ENCODE measurements around the gene REXO1. TPM values are rescaled to one million over a fixed set of nuclear protein-coding genes. Genes with fewer than 3 reads are reported as not detected.

Gene REXO1
- polyA plus RNA-seq, 3 donors = 2.8 to 60.8 (median 3.0) TPM

- H3K27me3 Mint-ChIP-seq (ENCODE audit: low read depth in 3 of 3) = peaks cover 0 to 1% (median 0%) of the 10 kb centered on the region in 3 donors
- H3K4me2 ChIP-seq (replicated peaks; ENCODE audit: extremely low read depth, low read length, poor library complexity, severe bottlenecking) = no peak overlapping the region
Measured at GRCh38 chr19:1825909-1826556, 22.2 kb downstream of the REXO1 start.

GRCh38 chr19:1824252-1824622, 24.0 kb downstream of the REXO1 start:
- H3K4me1 ChIP-seq (ENCODE audit: control insufficient read depth in 1 of 2, insufficient read depth in 2 of 2, low read length in 2 of 2) = no peaks in the 10 kb centered on the region
- Mint-ChIP-seq H3K9me3 (no peaks in the 10 kb centered on the region), H3K4me1 (no peaks in the 10 kb centered on the region), H3K27me3 (ENCODE audit: low read depth in 3 of 3) (peaks cover 0 to 1% (median 0%) of the 10 kb centered on the region in 3 donors), H3K27ac (no peak overlapping the region), H3K36me3 (peaks cover 36 to 67% of the 10 kb centered on the region in 2 donors), H3K4me3 (no peak overlapping the region)
- no peak for DNase-seq
- no peaks in the 10 kb centered on the region for H3K9me3 ChIP-seq (replicated peaks in 1 of 2; ENCODE audit: control insufficient read depth in 1 of 2, insufficient read depth in 1 of 2, low read length in 2 of 2)
- peaks cover 88% of the 10 kb centered on the region for H4K20me1 ChIP-seq (ENCODE audit: insufficient read depth, low read length)
- 97% methylated on average over 13 of the region's 14 CpGs for WGBS (ENCODE audit: insufficient coverage)
- H3K4me2 ChIP-seq (replicated peaks; ENCODE audit: extremely low read depth, low read length, poor library complexity, severe bottlenecking) = no peak overlapping the region
- TF ChIP-seq, protein P1, sequence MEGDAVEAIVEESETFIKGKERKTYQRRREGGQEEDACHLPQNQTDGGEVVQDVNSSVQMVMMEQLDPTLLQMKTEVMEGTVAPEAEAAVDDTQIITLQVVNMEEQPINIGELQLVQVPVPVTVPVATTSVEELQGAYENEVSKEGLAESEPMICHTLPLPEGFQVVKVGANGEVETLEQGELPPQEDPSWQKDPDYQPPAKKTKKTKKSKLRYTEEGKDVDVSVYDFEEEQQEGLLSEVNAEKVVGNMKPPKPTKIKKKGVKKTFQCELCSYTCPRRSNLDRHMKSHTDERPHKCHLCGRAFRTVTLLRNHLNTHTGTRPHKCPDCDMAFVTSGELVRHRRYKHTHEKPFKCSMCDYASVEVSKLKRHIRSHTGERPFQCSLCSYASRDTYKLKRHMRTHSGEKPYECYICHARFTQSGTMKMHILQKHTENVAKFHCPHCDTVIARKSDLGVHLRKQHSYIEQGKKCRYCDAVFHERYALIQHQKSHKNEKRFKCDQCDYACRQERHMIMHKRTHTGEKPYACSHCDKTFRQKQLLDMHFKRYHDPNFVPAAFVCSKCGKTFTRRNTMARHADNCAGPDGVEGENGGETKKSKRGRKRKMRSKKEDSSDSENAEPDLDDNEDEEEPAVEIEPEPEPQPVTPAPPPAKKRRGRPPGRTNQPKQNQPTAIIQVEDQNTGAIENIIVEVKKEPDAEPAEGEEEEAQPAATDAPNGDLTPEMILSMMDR (IDR thresholded peaks at IDR 0.05) = no peak
- peaks cover 71 to 88% of the 10 kb centered on the region in 2 donors for H3K36me3 ChIP-seq (replicated peaks in 1 of 2; ENCODE audit: control insufficient read depth in 1 of 2, insufficient read depth in 2 of 2, low read length in 2 of 2)
- H3K79me2 ChIP-seq (ENCODE audit: insufficient read depth, low read length) = peaks cover 9% of the 10 kb centered on the region
- intact Hi-C loops (cut with micrococcal nuclease) = no loop called here
- H3K9ac ChIP-seq (ENCODE audit: insufficient read depth, low read length, poor library complexity, severe bottlenecking) = no peak overlapping the region
- no peak overlapping the region for H3K27ac ChIP-seq (ENCODE audit: low read depth in 1 of 2, low read length in 2 of 2)
- H3K4me3 ChIP-seq (replicated peaks in 1 of 3; ENCODE audit: low read depth in 2 of 3, low read length in 3 of 3) = no peak overlapping the region
- no peaks in the 10 kb centered on the region for H3K27me3 ChIP-seq (ENCODE audit: control insufficient read depth in 2 of 2, insufficient read depth in 2 of 2, low read length in 2 of 2)
- no peak overlapping the region for H2AFZ ChIP-seq (ENCODE audit: insufficient read depth, low read depth, low read length, poor library complexity, severe bottlenecking)

More at GRCh38 chr19:1825909-1826556, 22.2 kb downstream of the REXO1 start:
- Histone ChIP-seq H3K9ac (ENCODE audit: insufficient read depth, low read length, poor library complexity, severe bottlenecking) (no peak overlapping the region), H4K20me1 (ENCODE audit: insufficient read depth, low read length) (peaks cover 93% of the 10 kb centered on the region), H3K27ac (ENCODE audit: low read depth in 1 of 2, low read length in 2 of 2) (no peak overlapping the region), H3K79me2 (ENCODE audit: insufficient read depth, low read length) (peaks cover 23% of the 10 kb centered on the region), H3K9me3 (replicated peaks in 1 of 2; ENCODE audit: control insufficient read depth in 1 of 2, insufficient read depth in 1 of 2, low read length in 2 of 2) (no peaks in the 10 kb centered on the region), H3K4me3 (replicated peaks in 1 of 3; ENCODE audit: low read depth in 2 of 3, low read length in 3 of 3) (no peak overlapping the region), H2AFZ (ENCODE audit: insufficient read depth, low read depth, low read length, poor library complexity, severe bottlenecking) (no peak overlapping the region), H3K4me1 (ENCODE audit: control insufficient read depth in 1 of 2, insufficient read depth in 2 of 2, low read length in 2 of 2) (no peaks in the 10 kb centered on the region), H3K27me3 (ENCODE audit: control insufficient read depth in 2 of 2, insufficient read depth in 2 of 2, low read length in 2 of 2) (no peaks in the 10 kb centered on the region), H3K36me3 (replicated peaks in 1 of 2; ENCODE audit: control insufficient read depth in 1 of 2, insufficient read depth in 2 of 2, low read length in 2 of 2) (peaks cover 62 to 89% of the 10 kb centered on the region in 2 donors)
- Mint-ChIP-seq H3K4me1 (no peaks in the 10 kb centered on the region), H3K4me3 (no peak overlapping the region), H3K9me3 (no peaks in the 10 kb centered on the region), H3K27ac (peak overlapping the region in 1 of 7 donors; percentile 52), H3K36me3 (peaks cover 34 to 63% of the 10 kb centered on the region in 2 donors)
- intact Hi-C loops (cut with micrococcal nuclease) = loop anchor here in 1 of 2 donors (5.0 kb wide), 1 partner anchor 39 kb away; no protein-coding TSS in a partner anchor
- peak; percentile 58 to 67 (median 60) for DNase-seq
- TF ChIP-seq, protein P1 (IDR thresholded peaks at IDR 0.05) = peak; percentile 83
- 47% methylated on average over 12 of the region's 15 CpGs for WGBS (ENCODE audit: insufficient coverage)

Measured in CD14-positive monocyte (primary cell).